NCI-H69 (cell line): ENCODE measurements around the gene ENPP6.

Experiments
- DNase-seq: peaks from one replicate; lab custom pipeline; 2025; lab: John Stamatoyannopoulos, UW

The ENPP6 gene

GRCh38 chr4:184190711-184191110, 27.0 kb downstream of the ENPP6 start:
- no peak for DNase-seq

- no peak for DNase-seq
These were observed 27.7 kb downstream of the ENPP6 start for GRCh38 chr4:184189966-184190365.

DNA sequence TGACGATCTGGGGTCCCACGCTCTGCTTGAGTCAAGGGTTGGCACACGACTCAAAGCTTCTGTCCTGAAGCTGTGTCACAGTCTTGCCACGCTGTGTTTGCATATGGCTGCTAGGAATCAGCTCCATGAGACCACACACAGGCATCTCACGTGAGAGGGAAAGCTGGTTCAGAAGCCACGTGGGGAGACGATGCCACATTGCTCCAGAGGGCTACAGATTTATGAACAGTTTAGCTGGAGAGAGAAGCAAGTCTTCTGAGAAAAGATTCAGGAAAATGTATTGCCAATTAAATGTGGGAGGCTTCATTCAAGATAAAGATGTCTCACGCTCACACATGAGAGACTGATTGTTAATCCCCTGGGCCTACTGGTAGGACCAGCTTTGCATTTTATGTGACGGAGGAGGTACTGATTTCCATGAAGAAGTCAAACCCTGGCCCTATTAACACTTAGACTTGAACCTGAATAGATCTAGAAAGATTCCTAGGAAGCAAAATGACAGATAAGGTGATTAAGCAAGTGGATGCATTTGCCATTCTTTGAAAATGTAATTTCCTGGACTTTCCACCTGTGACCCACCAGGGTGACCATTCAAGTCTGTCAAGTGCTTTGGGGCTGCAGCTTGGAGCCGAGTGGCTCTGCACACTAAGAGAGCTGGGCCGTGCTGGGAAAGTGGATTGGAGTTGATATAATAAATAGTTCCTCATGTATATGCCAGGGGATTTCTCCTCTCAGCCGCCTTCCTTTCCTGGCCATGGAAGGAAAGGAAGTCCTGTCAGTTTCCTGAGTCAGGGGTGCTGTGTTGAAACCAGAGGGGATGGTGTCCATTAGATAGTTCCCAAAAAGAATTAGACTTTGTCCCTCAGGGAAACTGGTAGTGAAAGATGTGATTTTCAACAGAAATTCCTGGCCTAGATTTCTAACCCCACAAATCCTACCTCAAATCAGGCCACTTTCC, 29.0 kb downstream of the ENPP6 start:
- DNase-seq: no peak

DNA sequence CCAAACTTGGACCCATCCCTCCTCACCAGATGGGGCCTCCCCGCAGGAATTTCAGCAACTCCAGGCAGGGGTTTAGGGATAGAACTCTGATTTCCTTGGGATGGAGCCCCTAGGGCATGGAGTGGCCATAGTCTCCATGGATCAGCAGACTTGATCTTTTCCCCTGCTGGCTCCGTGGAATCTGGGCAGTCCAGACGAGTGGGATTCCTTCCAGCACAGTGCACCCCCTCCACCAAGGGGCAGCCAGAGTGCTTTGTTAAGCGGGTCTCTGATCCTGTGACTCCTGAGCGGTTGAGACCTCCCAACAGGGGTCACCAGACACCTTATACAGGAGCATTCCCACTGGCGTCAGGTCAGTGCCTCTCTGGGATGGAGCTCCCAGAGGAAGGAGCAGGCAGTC, 40.4 kb downstream of the ENPP6 start:
- no peak for DNase-seq

DNA sequence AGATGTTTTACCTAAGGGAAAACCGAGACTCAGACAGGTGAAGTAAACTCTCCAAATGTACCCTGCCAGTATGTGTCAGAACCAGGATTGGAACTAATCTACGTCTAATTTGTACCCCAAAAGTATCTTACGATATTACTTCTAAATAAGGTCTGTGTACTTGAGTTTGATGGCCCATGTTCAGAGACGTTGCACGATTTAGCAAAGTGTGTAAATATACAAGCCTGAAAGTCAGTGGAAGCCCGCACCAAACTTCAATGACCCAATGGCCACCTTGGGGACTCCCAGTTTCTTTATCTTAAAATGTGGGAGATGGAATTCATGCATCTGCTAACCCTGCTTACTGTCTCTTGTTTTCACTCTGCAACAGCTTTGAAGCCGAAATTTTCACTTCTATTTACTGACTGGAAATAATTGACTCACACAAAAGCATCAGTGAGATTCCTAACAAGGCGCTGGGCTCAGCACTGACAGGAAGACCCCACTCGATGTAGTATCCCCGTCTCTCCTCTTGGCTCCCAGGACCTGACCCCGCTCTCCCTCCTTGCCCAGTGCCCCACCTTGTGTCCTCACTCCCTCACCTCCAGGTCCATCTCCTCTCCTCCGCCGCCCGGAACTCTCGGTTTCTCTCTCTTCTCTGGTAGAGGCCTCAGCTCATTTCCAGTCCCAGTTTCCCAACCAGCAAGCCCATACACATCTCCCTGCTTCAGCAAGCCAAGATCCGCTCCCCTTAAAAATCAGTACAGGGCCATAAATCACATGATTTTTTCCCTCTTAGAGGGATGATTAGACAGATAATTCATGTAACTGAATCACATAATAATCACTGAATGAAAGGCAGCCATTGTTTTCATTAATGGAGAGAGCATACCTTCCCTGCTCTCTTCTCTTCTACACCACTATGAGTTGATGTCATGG, 42.8 kb downstream of the ENPP6 start:
- DNase-seq: no peak

- DNase-seq: peak; percentile 21
These were observed 46.7 kb downstream of the ENPP6 start for GRCh38 chr4:184171011-184171410.

- DNase-seq: no peak
These were observed 48.3 kb downstream of the ENPP6 start for GRCh38 chr4:184169225-184169867.

DNA sequence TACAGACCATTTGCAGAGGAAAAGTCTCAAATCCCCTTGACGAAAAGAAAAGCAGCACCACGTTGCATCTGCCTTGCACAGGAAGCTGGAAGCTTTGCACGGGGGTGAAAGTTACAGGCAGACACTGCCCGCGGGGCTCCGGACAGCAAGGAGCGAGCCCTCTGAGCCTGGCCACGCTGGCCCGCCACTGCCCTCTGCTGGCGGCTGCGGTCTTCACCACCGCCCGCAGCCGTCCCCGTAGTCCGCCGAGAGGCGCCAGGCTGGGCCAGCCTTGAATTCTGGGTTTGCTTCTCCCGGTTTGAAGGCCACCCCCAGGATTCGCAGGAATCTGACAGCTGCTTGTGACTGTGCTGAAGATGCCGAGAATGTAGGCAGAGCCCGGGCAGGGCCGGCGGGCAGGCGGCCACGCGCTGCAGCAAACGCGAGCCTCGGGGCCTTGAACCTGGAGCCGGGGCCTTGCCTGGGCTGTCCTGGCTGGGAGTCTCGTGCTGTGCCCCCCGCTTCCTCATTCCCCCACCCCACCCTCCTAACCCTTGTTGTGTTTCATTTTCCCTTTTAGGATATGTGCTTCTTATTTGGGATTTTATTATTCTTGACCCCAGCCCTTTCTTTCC, 49.2 kb downstream of the ENPP6 start:
- peak; percentile 30 for DNase-seq

GRCh38 chr4:184167576-184167975, 50.1 kb downstream of the ENPP6 start:
- no peak for DNase-seq

- DNase-seq: no peak
These were observed 50.9 kb downstream of the ENPP6 start for GRCh38 chr4:184166736-184167135.

GRCh38 chr4:184165291-184165690, 52.4 kb downstream of the ENPP6 start:
- no peak for DNase-seq

- DNase-seq: peak; percentile 6
These were observed 53.9 kb downstream of the ENPP6 start for GRCh38 chr4:184163813-184164212.

DNA sequence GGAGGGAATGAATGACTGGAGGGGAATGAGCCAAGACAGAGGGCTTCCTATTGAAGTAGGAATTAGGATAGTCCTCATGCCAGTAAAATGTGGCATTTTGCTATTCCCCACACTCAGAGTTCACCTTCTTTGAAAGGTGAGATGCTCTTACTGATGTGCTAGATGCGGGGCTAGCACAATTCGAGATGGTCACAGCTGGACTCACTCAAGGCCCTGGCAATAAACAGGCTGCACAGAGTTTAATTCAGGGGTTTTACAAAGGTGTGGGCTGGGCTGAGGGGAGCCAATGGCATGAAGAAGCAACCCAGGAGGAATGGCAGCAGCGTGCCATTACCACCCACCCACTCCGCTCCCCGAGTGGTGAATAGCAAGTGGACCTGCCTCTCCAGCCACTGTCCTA, 55.1 kb downstream of the ENPP6 start:
- DNase-seq: no peak

GRCh38 chr4:184157322-184157721, 60.4 kb downstream of the ENPP6 start:
- no peak for DNase-seq

GRCh38 chr4:184156163-184156920, 61.3 kb downstream of the ENPP6 start:
- no peak for DNase-seq

GRCh38 chr4:184154199-184154598, 63.5 kb downstream of the ENPP6 start:
- DNase-seq: no peak

DNA sequence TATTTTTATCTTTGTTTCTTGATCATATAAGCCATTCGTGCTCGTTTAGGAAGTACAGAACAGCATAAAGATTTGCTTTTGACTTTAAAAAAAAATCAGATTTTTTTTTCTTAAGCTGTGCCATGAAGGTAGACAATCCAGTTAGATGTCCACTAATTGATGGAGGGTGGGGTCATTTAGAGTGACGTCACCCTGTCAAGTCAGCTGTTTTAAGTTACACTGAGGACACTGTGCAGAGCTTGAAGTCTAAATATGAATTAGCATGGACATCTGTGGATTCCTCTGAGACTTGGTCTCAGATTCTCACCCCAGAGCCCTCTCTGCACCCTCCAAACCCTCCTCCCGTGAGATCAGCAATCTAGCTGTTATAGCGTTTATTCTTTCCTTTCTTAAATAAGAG, 63.9 kb downstream of the ENPP6 start:
- DNase-seq: no peak

GRCh38 chr4:184151988-184152485, 65.6 kb downstream of the ENPP6 start:
- DNase-seq: no peak

GRCh38 chr4:184150102-184150839, 67.4 kb downstream of the ENPP6 start:
- DNase-seq: no peak
